Astrocyte of the spinal cord (primary cell): Measurements from ENCODE around the gene LHFPL2.
"Not testable (repeated sequence)": the region's sequence is repeated elsewhere in the genome, so short reads cannot be mapped to it uniquely, and the experiment has no call there.

Source experiments
- DNase-seq: peaks from one replicate; pipeline ENCODE4 v3.0.0; 2011; ENCODE audit warnings: low read depth, low spot score
- H3K4me3 ChIP-seq: 2 replicates; pipeline ENCODE4 v1.5.1; 2011; ENCODE audit warnings: low read depth, mild to moderate bottlenecking, low read length, moderate library complexity
- in situ Hi-C: cut with HindIII; loops from 2 replicates; pipeline ENCODE4 v1.10.0; 2017; ENCODE audit warnings: low sequenced_read_pairs
- TF ChIP-seq, protein P1 (sequence below): IDR thresholded peaks from 2 replicates; pipeline ENCODE4 v1.5.1; 2012; ENCODE audit warnings: low read depth, mild to moderate bottlenecking, low read length, inconsistent platforms

Gene LHFPL2

DNA sequence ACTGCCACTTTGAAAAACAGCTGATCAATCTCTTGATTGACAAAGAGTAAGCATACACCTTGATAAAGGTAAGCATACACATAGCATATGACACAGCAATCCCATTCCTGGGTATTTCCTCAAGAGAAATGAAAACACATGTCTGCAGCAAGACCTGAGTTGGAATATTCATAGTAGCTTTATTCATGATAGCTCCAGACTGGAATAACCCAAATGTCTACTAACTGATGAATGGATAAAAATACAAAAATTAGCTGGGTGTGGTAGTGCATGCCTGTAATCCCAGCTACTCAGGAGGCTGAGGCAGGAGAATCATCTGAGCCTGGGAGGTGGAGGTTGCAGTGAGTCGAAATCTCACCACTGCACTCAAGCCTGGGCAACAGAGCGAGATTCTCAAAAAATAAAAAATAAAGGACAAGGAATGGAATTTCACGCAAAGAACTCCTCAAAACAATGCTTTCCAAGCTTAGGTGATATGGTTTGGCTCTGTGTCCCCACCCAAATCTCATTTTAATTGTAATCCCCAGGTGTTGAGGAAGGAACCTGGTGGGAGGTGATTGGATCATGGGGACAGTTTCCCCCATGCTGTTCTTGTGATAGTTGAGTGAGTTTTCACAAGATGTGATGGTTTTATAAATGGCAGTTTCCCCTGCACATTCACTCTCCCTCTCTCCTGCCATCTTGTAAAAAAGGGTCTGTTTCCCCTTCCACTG, 41.1 kb upstream of the LHFPL2 start:
- TF ChIP-seq, protein P1, sequence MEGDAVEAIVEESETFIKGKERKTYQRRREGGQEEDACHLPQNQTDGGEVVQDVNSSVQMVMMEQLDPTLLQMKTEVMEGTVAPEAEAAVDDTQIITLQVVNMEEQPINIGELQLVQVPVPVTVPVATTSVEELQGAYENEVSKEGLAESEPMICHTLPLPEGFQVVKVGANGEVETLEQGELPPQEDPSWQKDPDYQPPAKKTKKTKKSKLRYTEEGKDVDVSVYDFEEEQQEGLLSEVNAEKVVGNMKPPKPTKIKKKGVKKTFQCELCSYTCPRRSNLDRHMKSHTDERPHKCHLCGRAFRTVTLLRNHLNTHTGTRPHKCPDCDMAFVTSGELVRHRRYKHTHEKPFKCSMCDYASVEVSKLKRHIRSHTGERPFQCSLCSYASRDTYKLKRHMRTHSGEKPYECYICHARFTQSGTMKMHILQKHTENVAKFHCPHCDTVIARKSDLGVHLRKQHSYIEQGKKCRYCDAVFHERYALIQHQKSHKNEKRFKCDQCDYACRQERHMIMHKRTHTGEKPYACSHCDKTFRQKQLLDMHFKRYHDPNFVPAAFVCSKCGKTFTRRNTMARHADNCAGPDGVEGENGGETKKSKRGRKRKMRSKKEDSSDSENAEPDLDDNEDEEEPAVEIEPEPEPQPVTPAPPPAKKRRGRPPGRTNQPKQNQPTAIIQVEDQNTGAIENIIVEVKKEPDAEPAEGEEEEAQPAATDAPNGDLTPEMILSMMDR, result no peak
- in situ Hi-C loops, result no loop called here
- DNase-seq, result no peak
- no peak overlapping the region for H3K4me3 ChIP-seq

DNA sequence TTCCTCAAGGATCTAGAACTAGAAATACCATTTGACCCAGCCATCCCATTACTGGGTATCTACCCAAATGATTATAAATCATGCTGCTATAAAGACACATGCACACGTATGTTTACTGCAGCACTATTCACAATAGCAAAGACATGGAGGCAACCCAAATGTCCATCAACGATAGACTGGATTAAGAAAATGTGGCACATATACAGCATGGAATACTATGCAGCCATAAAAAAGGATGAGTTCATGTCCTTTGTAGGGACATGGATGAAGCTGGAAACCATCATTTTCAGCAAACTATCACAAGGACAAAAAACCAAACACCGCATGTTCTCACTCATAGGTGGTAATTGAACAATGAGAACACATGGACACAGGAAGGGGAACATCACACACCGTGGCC, 38.9 kb upstream of the LHFPL2 start:
- H3K4me3 ChIP-seq, in situ Hi-C loops, DNase-seq: not testable (repeated sequence)

DNA sequence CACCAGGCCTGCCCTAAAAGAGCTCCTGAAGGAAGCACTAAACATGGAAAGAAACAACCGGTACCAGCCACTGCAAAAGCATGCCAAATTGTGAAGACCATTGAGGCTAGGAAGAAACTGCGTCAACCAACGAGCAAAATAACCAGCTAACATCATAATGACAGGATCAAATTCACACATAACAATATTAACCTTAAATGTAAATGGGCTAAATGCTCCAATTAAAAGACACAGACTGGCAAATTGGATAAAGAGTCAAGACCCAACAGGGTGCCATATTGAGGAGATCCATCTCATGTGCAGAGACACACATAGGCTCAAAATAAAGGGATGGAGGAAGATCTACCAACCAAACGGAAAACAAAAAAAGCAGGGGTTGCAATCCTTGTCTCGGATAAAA, 35.3 kb upstream of the LHFPL2 start:
- DNase-seq, H3K4me3 ChIP-seq, in situ Hi-C loops: not testable (repeated sequence)

DNA sequence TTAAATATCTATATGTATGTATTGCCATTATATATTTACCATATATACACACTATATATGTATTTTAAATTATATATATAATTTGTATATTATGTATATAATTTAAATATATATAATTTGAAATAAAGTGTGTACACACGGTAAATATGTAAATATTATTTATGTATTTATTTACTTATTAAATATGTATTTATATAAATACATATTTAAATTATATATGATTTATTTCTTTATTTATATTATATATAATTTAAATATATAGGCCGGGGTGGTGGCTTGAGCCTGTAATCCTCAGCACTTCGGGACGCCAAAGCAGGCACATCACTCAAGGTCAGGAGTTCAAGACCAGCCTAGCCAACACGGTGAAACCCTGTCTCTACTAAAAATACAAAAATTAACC, 31.3 kb upstream of the LHFPL2 start:
- no peak overlapping the region for H3K4me3 ChIP-seq
- DNase-seq, result no peak
- TF ChIP-seq, protein P1, result no peak
- in situ Hi-C loops, result no loop called here

DNA sequence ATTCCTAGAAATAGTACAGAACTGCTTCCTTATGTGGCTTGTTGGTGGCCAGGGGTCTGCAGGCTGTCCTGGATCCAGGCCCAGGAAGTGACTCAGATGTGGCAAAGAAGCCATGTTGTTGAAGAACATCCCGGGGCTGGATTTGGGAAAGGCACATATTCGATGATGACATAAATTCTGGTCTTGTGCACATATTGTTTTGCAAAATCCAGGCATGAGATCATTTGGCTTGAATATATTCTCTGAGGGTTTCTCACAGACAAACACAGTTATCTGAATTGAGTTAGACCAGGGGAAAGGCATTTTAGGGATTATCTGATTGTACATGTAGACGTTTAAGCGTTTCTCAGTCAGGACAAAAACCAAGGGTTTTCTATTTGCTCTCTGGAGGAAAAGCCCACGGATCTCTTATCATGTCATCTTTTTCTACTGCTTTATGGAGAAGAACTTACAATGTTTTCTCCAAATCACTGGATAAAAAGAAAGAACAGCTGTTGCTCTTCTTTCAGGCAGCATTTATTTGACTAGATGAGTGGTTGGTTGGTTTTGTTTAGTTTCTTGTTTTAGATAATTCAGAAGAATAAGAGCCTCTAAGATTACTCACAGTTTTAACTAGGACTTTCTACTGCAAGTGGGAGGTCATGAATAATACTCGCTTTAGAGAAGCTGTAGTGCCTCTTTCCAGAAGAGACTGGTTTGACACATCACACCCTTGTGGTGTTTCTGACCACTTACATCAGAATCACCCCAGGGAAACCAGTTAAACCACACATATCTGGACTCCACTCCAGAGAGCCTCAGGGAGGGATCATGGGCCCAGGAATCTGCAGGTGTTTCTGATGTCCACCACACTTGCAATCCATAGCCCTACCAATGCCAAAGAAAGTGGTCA, 29.5 kb upstream of the LHFPL2 start:
- TF ChIP-seq, protein P1, result peak; percentile 9
- DNase-seq, result peak; percentile 94
- in situ Hi-C loops, result no loop called here
- H3K4me3 ChIP-seq, result no peak overlapping the region

DNA sequence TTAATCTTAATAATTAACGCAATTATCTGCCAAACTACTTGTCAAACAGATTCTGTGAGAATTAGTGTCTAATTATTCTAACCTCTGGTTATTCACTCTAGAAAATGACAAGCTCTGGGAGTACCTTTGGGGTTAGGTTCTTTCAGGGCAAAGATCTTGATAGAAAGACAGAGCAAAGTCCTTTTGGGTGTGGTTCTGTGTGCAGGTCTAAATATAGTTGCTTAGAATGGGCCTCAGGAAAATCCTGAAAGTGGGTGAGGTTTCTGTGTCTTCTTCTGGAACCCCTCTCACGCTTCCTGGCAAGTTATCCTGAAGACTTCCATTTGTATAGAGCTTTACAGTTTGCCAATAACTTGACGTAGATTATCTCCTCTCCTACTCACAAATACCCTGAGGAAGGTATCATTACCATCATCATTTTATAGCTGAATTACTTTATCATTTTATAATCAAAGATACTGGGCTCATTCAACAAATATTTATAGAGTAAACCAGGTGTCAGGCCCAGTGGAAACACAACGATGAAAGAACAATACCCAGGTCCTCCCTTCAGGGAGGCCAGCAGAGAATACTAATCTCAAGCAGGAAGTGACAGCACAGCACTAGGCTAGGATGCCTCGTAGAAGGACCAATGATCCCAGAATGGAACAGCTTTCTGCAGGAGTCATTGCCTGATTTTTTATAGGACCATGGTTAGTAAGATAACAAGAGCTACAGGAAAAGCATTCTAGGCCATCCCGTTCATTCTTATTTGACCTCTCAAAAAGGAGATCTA, 27.6 kb upstream of the LHFPL2 start:
- no peak for DNase-seq
- H3K4me3 ChIP-seq, result no peak overlapping the region
- TF ChIP-seq, protein P1, result no peak
- in situ Hi-C loops, result no loop called here

DNA sequence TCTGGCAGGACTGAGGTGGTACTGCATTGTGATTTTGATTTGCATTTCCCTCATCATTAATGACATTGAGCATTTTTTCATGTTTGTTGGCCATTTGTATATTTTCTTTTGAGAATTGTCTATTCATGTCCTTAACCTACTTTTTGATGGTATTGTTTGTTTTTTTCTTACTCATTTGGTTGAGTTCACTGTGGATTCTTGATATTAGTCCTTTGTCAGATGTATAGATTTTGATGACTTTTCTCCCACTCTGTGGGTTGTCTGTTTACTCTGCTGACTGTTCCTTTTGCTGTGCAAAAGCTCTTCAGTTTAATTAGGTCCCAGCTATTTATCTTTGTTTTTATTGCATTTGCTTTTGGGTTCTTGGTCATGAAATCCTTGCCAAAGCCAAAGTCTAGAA, 25.3 kb upstream of the LHFPL2 start:
- in situ Hi-C loops, H3K4me3 ChIP-seq, DNase-seq: not testable (repeated sequence)
